Stimulated activated CD8-positive, alpha-beta memory T cell treated with anti-CD3 and anti-CD28 coated beads, Interleukin-12 subunit alpha, Interleukin-12 subunit beta, amount 100 ng/mL, for 1 hour (primary cell): ENCODE results near the gene IFNA5.

ENCODE experiments used
- DNase-seq: peaks from one replicate; pipeline ENCODE4 v3.0.0-alpha.2; 2020; ENCODE audit warnings: low read depth

IFNA5 gene

DNA sequence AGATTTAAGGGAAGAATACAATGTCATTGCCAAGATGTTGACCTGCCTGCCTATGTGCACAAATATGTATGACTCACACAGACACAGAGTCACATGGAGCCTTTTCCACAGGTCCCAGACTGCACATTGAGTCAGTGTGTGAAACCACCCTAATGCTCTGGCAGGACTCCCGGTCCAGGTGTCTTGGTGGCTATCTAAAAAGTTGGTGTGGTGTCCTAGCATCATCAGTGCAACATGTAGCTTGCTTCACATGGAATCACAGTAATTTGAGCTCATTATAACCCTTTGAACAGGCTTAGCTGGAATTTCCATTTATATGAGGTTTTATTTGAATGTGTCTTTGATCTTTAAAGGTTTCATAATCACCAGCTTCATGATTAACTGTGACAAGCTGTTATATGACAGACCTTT is 10.7 kb downstream of the IFNA5 start:
- DNase-seq = no peak

DNA sequence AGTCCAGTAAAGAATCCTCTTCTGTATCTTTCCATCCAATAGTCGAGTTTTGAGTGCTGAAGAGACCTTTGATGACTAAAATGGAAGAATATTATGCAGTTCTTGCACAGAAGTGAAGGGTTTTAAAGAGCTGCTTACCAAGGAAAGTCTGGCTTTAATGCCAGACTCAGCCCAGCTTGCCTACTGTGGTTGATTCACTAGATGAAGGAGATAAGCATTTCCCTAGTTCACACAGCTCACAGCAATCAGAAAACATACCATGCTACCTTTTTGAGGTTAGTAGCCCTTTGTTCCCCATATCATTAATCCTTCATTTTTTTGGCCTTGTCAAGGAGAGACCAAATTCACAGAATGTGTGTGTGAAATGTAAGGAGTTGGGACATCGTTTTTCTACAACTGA is 15.3 kb downstream of the IFNA5 start:
- no peak for DNase-seq

DNA sequence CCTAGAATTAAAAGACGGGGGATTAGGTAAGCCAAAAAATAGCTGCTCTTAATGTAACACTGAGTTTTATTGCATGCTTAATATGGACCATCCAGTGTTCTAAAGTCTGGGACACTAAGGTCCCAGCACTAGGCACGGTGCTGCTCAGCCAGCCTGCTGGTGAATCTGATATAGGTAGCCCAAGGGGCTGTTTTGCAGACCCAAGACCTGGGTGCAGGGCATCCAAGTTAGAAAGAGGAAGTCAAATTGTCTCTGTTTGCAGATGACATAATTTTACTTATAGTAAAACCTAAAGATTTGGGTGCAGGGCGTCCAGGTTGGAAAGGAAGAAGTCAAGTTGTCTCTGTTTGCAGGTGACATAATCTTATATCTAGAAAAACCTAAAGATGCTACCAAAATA is 17.8 kb downstream of the IFNA5 start:
- no peak for DNase-seq

DNA sequence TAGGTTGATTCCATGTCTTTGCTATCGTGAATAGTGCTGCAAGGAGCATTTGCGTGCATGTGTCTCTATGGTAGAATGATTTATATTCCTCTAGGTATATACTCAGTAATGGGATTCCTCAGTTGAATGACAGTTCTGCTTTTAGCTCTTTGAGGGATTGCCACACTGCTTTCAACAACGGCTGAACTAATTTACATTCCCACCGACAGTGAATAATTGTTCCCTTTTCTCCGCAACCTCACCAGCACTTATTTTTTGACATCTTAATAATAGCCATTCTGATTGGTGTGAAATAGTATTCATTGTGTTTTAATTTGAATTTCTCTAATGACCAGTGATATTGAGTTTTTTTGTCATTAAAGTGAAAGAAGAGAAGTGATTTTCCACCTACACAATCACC is 18.5 kb downstream of the IFNA5 start:
- no peak for DNase-seq

DNA sequence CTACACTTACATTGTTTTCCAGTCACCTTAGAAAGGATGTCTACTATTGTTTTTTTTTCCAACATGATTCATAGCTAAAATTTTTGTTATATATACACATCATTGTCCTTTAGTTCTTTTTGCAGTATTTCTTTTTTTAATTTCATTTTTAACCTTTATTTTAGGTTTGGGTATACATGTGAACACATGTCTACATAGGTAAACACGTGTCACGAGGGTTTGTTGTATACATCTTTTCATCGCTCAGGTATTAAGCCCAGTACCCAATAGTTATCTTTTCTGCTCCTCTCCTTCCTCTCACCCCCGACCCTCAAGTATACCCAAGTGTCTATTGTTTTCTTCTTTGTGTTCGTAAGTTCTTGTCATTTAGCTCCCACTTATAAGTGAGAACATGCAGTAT is 19.0 kb downstream of the IFNA5 start:
- no peak for DNase-seq

DNA sequence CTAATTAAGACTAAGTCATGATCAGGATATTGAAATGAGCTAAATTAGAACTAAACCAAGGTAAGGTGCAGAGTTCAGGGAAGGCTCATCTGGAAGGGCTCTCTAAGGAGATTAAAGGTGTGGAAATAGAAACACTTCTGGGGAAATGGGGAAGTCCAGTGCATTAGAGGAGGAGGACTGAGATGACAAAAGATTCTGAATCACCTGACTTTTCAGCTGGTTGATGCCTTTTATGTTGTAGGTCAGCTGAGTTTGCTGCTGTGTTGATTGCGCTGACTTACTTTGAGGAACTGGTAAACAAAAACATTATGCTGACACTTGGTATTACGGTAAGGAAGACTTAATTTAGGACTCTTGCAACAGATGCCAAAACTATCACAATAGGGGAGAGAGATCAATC is 23.8 kb downstream of the IFNA5 start:
- no peak for DNase-seq

DNA sequence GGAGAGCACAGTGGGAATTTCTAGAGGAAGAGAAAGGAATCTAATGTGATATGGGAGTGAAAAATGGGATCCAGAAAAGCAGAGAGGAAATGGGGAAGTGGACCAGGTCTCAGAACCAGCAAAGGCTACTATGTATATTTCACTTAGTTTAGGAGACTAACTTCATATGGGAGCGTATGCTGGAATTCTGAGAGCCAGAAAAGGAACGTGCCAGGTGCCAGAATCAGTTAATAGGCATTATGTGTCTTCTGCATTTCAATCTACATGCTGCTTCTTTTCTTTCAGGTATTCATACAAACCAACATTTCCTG is 36.8 kb downstream of the IFNA5 start:
- DNase-seq = no peak

DNA sequence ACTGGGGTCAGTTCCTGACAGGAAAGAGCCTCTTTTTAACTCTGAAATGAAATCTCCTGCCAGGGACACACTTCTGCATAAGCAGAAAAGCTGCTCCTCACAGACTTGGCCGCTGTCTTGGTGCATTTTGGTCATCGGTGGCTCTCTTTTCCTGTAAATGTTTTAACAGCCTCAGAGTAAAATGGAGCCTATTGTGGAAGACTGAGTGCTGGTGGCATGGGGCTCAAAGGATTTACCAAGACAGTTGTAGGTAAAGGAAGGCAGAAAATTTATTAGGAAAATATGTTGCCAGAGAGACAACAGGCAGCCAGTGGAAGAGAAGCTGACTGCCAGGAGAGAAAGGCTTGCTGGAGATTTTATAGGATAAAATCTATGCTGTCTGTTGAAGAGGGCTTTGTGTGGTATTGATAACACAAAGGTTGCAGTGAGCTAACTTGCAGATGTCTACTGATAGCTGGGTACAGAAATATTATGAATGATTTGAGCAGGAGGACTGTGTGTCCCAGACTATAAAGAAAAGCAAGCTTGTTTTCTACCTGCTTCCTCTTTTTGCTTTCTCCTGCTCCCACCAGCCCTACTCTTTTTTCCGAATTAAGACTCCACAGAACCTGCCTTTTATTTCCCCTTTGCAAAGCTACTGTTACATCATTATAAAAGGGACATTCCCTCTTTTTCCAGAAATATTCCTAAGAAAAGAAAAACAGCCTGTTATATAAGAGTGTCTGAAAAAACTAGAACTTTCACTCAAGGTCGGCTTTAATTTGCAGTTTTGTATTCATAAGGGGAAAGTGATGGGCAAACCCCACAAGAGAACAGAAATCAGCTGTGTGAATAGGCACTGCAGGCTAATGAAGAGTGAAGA is 37.4 kb downstream of the IFNA5 start:
- DNase-seq = no peak

DNA sequence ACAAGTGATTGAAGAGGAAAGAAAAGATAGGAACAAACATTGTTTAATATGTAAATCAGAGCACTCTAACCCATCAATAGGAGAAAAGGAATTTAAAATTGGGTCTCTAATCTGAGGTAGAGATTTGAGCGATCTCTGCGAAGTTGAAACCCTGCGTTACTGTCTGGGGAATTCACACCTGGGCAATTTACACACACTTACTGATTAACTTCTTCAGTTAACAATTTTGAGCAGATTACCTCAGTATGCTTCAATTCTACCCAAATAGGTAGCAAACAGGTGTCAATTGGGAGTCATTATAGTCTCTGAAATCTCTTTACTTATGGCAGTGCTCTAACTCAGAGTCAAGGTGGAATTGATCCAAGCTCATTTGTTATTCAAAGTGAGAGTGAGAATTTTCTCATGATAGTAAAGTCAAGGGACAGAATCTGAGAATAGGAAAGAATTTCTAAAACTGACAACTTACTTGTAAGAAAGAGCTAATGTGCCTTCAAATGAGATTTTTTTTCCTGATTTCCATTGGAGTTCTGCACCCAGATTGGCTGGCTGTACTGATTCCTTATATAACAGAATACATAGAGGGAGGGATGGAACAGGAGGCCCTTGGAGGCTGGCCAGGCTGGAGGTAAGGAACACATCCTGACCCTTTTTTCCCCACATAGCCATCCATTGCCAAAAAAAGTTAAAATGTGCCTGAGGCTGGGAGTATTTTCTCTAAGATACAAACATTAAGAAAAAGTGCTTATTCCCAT is 38.2 kb downstream of the IFNA5 start:
- DNase-seq = no peak

DNA sequence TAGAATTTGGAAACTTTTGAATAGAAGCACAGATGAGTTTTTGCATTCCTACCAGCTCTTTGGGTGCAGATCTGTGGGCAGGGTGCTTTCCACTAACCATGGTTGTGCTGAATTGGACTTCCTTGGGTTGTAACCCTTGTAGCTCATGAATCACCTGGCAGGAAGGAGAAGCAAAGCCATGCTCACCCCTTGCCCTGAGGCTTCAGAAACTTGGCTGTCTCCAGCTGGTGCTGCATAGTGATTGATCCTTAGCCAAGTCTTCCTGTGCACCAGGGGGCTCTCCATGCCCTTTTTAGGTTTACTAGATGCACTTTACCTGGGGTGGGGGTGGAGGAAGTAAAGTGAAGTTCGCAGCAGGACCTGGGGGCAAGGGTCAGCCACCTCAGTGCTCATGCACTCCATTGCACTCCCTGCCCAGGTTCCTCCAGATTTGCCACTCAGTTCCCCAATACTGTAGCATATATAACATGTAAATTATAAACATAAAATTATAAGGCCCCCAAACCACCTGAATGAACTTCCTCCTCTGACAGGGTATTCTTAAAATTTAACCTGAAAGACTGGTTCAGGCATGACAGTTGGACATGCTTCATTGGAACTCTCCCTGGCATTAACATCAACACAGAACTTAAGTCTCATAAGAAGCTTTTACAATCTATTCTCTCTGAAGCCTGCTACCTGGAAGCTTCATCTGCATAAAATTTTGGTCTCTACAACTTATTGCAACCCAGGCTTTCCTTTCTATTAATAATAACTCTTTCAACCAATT is 39.5 kb downstream of the IFNA5 start:
- no peak for DNase-seq

DNA sequence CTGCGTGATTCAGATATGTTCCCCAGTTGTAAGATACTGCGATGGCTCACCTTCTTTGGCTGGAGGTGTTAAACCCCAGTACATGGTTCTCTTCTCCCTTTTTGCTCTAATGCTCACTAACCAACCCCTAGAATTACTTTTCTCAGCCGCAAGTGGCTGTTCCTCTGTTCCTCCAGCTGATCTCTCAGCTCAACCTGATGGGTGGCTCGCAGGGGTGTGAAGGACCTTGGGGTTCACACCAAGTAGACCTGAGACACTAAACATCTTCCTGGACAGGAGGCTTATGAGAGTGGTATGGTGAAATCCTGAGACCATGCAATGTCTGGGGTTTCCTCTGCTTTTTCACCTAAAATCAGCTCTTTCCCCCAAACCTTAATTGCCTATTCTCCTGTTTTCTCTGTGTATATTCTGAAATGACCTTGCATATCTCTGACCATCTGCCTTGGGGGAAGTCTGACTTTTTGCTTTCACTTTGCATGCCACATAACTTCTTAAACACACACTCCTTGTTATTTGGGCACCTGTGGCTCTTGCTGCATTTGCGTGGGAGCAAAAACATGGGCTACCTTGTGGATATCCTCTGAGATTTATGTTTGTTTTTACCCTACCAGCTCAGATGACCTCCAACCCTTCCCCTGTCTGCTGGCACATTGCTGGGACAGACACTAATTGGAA is 49.4 kb downstream of the IFNA5 start:
- DNase-seq = no peak
